ENCODE results near the gene BRI3BP. TPM values are rescaled to one million over a fixed set of nuclear protein-coding genes. Genes with fewer than 3 reads are reported as not detected.
"Not testable (repeated sequence)": the region's sequence is repeated elsewhere in the genome, so short reads cannot be mapped to it uniquely, and the experiment has no call there.

BRI3BP gene
- total and polyA plus RNA-seq, 2 donors, result 2.2 to 5.5 TPM

DNA sequence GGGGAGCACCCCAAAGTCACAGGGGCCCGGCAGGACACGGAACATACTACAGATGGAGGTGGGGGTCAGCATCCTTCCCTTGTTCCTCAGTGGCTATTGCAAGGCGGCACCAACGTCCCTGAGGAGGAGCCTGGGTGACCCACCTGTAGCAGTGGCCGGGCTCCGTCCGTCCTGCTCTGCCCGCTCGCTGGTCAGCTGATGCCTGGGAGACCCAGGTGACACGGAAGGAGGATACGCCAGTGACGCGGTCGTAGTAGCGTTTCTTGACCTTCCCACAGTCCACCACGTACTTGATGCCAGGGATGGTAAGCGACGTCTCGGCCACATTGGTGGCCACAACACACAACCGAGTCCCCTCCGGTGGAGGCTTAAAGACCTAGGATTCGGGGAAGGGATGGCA, 29.2 kb upstream of the BRI3BP start:
- no peak overlapping the region for H3K4me3 ChIP-seq (ENCODE audit: low read depth, low read length)
- no peaks in the 10 kb centered on the region for H3K4me1 ChIP-seq (ENCODE audit: insufficient read depth)
- DNase-seq (ENCODE audit: extremely low spot score), result no peak
- peaks cover 7% of the 10 kb centered on the region for H3K36me3 ChIP-seq (ENCODE audit: insufficient read depth)
- WGBS, result 95% methylated on average over 22 of the region's 22 CpGs
- no peak overlapping the region for H3K27ac ChIP-seq (ENCODE audit: low read depth)

DNA sequence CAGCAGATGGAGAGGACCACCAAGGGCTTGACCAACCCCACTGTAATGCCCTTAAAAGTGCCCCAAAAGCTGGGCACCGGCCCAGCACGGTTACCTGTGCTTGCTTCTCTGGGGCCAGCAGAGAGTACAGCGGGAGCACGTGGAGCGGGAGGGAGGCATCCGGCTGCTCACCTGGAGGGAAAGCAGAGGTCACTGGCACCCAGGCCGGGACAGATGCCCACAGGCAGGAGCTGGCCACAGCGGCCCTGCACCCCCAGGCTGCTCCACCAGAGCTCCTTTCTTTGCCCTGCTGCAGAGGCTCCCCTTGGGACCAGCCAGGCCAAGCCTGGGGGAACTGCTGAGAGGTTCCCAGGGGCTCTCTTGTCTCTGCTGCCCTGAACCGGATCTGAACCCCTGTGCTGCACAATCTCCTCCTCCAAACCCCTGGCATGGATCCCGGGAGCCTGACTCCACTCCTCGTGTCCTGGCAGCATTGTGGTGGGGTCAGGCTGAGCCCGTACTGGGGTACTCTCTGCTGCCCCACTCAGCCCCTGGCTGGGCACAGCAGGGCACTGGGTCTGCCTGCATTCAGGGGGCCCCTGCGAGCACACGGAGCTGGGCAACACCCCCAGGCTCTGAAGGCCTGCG, 28.5 kb upstream of the BRI3BP start:
- H3K4me1 ChIP-seq (ENCODE audit: insufficient read depth), result no peaks in the 10 kb centered on the region
- no peak overlapping the region for H3K27ac ChIP-seq (ENCODE audit: low read depth)
- WGBS, result 79% methylated on average over 15 of the region's 15 CpGs
- no peak overlapping the region for H3K4me3 ChIP-seq (ENCODE audit: low read depth, low read length)
- peaks cover 7% of the 10 kb centered on the region for H3K36me3 ChIP-seq (ENCODE audit: insufficient read depth)
- DNase-seq (ENCODE audit: extremely low spot score), result no peak

DNA sequence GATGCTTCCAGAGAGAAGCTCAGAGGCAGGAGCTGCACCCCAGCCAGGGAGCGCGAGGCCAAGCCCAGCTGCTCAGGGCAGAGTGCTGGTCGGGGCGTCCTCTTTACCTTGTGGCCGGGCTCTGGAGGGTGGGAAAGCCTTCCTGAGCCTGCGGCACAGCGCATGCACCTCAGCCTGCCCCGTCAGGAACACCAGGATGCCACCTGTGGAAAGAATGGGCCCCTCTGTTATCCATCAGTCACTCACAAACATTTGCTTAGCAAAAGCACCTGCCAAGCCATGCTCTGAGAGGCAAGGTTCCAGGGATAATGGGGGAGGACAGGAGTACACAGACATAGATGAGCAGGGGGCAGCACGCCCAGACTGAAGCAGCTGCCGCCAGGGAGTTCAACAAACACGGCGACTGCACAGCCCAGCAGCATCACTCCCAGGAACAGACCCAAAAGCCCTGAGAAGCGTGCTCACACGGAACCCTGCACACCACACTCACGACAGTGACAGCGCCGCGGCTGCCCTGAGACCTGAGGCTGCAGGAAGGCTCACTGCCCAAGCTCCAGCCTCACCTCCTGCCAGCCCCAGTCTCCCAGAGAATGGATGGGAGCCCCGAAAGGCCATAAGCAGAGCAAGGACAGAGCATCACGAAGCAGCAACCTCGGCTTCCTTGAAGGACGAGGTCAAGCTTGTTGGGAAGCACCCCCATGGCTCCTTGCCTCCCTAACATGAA, 26.3 kb upstream of the BRI3BP start:
- Histone ChIP-seq H3K27ac (ENCODE audit: low read depth) (no peak overlapping the region), H3K4me3 (ENCODE audit: low read depth, low read length) (no peak overlapping the region), H3K36me3 (ENCODE audit: insufficient read depth) (peaks cover 7% of the 10 kb centered on the region), H3K4me1 (ENCODE audit: insufficient read depth) (no peaks in the 10 kb centered on the region)
- WGBS, result 89% methylated on average over 22 of the region's 22 CpGs
- DNase-seq (ENCODE audit: extremely low spot score), result no peak

DNA sequence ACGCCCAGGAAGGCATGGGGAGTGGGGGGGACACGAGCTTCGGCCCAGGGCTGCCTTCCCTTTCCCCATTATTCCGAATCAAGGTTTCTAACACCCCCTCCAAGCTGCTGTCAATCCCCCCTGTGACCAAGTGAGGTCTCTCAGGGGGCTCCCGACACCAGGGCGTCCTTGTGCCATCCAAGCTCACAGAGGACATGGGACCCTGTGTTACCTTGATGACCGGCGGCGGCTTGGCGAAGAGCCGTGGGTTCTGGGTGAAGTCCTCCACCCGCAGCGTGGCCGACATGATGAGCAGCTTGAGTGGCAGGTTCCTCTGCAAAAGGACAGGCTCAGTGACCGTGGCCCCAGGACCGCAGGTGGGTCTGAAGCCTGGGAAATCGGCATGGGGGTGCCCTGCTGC, 24.8 kb upstream of the BRI3BP start:
- H3K4me3 ChIP-seq (ENCODE audit: low read depth, low read length), result no peak overlapping the region
- H3K27ac ChIP-seq (ENCODE audit: low read depth), result no peak overlapping the region
- WGBS, result 91% methylated on average over 17 of the region's 17 CpGs
- DNase-seq (ENCODE audit: extremely low spot score), result no peak
- H3K4me1 ChIP-seq (ENCODE audit: insufficient read depth), result no peaks in the 10 kb centered on the region
- peaks cover 2% of the 10 kb centered on the region for H3K36me3 ChIP-seq (ENCODE audit: insufficient read depth)

DNA sequence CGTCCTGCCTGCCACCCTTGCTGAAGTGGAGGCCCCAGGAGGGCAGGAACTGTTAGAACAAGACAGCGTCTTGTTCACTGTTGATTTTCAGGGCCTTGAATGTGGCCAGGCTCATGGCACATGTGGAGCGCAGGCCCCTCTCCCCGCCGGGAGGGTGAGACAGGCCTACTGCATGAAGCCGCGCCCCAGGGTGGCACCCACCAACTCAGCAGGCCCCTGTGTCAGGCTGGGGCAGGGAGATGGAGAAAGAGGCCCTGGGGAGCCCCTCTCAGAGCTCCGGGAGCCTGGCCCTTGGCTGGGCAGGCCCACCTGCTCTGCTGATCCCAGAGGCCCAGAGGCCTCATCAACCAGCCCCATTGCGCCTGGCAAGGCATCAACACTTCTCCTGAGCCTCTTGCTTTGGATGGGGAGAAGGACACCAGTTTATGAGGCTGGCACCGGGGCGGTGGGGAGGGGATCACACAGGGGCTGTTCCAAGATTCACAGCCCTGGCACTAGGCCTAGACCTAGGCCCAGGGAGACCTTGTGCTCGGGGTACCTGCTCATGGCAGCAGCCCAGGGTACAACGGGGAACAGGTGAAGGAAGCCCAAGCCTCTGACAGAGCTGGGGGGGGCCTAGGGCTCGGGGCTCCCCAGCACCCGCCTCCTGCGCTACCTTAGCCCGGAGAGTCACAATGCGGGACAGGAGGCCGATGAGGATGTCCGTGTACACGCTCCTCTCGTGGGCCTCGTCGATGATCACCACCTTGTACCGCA, 22.6 kb upstream of the BRI3BP start:
- 95% methylated on average over 25 of the region's 25 CpGs for WGBS
- DNase-seq (ENCODE audit: extremely low spot score), result no peak
- Histone ChIP-seq H3K4me3 (ENCODE audit: low read depth, low read length) (no peak overlapping the region), H3K36me3 (ENCODE audit: insufficient read depth) (peaks cover 6% of the 10 kb centered on the region), H3K4me1 (ENCODE audit: insufficient read depth) (no peaks in the 10 kb centered on the region), H3K27ac (ENCODE audit: low read depth) (no peak overlapping the region)

DNA sequence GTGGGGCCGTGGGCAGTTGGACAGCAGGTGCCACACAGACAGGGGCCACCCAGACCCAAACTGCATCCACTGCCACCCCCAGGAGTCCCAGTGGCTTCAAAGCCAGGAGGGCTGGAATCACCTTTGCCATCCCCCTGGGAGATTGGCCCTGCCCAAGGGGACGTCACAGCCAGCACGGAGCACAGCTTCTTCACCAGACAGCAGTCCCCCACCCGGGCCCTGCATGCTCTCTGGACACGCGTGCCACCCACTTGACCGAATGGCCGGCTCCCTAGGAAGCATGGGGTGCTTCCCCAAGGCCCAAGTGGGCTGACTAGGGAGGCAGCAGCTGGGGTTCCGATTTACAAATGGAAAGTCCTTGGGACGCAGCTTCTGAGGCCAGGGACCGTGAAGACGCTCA, 21.8 kb upstream of the BRI3BP start:
- 83% methylated on average over 12 of the region's 12 CpGs for WGBS
- Histone ChIP-seq H3K27ac (ENCODE audit: low read depth) (no peak overlapping the region), H3K4me3 (ENCODE audit: low read depth, low read length) (no peak overlapping the region), H3K4me1 (ENCODE audit: insufficient read depth) (no peaks in the 10 kb centered on the region), H3K36me3 (ENCODE audit: insufficient read depth) (peaks cover 7% of the 10 kb centered on the region)
- no peak for DNase-seq (ENCODE audit: extremely low spot score)

DNA sequence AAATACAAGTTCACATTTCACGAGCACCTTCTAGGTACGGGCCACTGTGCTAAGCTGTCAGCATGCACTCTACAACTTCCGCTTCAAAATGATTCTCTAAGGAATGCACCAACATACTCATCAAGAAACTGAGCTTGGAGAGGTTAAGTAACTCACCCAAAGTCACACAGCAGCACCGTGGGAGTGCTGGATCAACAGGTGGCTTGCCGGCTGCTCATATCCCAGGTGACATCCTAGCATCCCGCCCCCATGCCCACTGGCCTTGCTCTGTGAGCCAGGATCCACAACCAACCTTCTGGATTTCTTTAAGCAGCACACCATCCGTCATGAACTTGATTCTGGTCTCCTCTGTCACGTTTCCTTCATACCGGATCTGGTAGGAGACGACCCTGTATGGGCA, 21.2 kb upstream of the BRI3BP start:
- no peak overlapping the region for H3K27ac ChIP-seq (ENCODE audit: low read depth)
- peaks cover 6% of the 10 kb centered on the region for H3K36me3 ChIP-seq (ENCODE audit: insufficient read depth)
- 88% methylated on average over 10 of the region's 10 CpGs for WGBS
- H3K4me3 ChIP-seq (ENCODE audit: low read depth, low read length), result no peak overlapping the region
- no peak for DNase-seq (ENCODE audit: extremely low spot score)
- no peaks in the 10 kb centered on the region for H3K4me1 ChIP-seq (ENCODE audit: insufficient read depth)

DNA sequence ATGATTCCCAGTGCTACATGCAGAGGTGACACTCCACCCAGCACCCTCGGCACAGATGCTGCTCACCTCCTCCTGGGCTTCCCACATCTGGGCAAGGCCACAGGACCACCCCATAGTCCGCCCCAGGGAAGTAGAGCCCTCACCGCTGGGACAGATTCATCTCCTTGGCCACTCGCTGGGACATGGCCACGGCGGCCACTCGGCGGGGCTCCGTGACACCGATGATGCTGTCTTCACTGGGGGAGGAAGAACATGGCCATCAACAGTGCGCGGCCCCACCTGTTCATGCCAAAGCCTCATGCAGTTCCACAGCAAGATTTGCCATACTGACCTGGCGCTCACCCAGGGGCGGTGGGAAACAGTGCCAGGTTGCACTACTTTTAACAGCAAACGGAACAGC, 18.2 kb upstream of the BRI3BP start:
- no peak for DNase-seq (ENCODE audit: extremely low spot score)
- WGBS, result 97% methylated on average over 15 of the region's 15 CpGs
- H3K36me3 ChIP-seq (ENCODE audit: insufficient read depth), result peaks cover 6% of the 10 kb centered on the region

DNA sequence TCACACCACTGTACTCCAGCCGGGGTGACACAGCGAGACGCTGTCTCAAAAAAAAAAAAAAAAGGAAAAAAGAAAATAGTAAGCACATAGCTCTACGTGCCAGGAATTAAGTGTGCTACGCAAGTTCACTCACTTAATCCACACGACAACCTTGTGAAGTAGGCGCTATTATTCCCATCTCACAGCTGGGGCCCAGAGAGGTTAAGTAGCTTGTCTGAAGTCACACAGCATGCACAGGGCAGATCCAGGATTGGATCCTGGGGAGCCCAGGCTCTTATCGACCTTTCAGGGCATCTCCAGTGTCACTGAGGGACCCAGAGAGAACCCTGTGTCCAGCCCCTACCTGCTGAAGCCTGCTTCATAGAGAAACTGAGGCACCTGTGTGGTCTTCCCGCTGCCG, 16.4 kb upstream of the BRI3BP start:
- 96% methylated on average over 10 of the region's 10 CpGs for WGBS
- Histone ChIP-seq H3K36me3 (ENCODE audit: insufficient read depth) (peaks cover 6% of the 10 kb centered on the region), H3K4me3 (ENCODE audit: low read depth, low read length) (no peak overlapping the region), H3K4me1 (ENCODE audit: insufficient read depth) (no peaks in the 10 kb centered on the region), H3K27ac (ENCODE audit: low read depth) (no peak overlapping the region)
- no peak for DNase-seq (ENCODE audit: extremely low spot score)

More for the DNA sequence above, 18.2 kb upstream of the BRI3BP start:
- Histone ChIP-seq H3K4me1 (ENCODE audit: insufficient read depth) (no peaks in the 10 kb centered on the region), H3K4me3 (ENCODE audit: low read depth, low read length) (no peak overlapping the region), H3K27ac (ENCODE audit: low read depth) (no peak overlapping the region)

DNA sequence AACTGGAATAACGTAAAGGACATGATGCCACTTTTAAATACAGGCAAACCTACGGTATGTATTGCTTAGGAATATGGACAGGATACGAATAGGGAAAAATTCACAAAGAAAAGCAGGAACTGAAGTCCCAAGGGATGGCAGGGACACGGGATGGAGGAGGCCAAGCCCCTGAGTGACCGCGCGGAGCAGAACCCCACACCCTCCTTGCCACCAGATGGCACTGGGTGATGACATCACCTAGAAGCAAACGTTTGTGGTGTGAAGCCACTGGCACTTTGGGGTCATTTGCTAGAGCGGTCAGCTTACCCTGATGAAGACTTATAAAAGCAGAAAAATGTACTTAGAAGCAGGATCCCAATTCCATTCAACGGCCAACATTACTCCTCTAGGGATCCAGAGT, 13.9 kb upstream of the BRI3BP start:
- Histone ChIP-seq H3K4me1 (ENCODE audit: insufficient read depth) (no peaks in the 10 kb centered on the region), H3K4me3 (ENCODE audit: low read depth, low read length) (no peak overlapping the region), H3K36me3 (ENCODE audit: insufficient read depth) (peaks cover 4% of the 10 kb centered on the region), H3K27ac (ENCODE audit: low read depth) (no peak overlapping the region)
- WGBS, result 83% methylated on average over 10 of the region's 10 CpGs
- no peak for DNase-seq (ENCODE audit: extremely low spot score)

DNA sequence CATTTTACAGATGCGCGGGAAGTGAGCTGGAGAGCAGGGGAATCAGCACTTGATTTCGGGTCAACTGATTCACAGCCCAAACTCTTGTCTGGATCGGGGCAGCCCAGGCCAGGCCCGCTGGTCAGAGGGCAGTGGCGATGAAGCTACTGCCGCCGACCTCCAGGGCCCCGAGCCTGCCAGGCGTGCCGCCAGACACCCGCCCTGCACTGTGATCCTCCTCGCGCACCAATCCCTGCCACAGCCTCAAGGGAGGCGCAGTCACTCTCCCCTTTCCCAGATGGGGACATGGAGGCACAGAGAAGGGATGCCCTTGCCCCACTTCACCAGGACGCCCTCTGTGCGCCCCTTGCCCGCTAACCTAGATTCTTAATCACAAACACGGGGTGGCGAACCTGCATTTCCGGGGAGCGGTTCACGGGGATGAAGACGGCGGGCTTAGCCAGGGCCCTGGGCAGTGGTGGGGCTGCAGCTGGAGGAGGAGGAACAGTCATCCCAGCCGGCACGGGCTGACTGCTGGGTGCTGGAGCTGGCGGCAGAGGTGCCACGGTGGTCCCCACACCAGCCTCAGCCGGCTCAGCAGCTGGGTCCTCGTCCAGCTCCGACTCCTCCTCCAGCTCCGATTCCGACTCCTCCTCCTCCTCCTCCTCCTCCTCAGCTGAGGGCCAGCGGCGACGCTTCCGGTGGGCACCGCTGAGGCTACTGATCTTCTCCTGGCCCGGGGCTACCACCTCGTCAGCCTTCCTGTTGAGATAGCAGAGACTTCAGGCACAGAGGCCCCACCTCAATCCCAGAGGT, 13.2 kb upstream of the BRI3BP start:
- whole genome bisulfite sequencing, result 93% methylated on average over 41 of the region's 41 CpGs
- Histone ChIP-seq H3K36me3 (ENCODE audit: insufficient read depth) (peaks cover 4% of the 10 kb centered on the region), H3K27ac (ENCODE audit: low read depth) (no peak overlapping the region), H3K4me1 (ENCODE audit: insufficient read depth) (no peaks in the 10 kb centered on the region), H3K4me3 (ENCODE audit: low read depth, low read length) (no peak overlapping the region)
- no peak for DNase-seq (ENCODE audit: extremely low spot score)

DNA sequence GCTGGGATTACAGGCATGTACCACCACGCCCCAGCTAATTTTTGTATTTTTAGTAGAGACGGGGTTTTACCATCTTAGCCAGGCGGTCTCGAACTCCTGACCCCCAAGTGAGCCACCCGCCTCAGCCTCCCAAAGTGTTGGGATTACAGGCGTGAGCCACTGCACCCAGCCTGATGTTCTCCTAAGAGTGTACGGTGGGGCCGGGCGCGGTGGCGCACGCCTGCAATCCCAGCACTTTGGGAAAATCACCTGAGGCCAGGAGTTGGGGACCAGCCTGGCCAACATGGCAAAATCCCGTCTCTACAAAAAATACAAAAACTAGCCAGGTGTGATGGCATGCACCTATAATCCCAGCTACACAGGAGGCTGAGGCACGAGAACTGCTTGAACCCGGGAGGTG, 6.6 kb upstream of the BRI3BP start:
- WGBS, result 94% methylated on average over 15 of the region's 15 CpGs
- not testable (repeated sequence) for H3K4me3 ChIP-seq (ENCODE audit: low read depth, low read length); DNase-seq (ENCODE audit: extremely low spot score); H3K36me3 ChIP-seq (ENCODE audit: insufficient read depth); H3K27ac ChIP-seq (ENCODE audit: low read depth); H3K4me1 ChIP-seq (ENCODE audit: insufficient read depth)

DNA sequence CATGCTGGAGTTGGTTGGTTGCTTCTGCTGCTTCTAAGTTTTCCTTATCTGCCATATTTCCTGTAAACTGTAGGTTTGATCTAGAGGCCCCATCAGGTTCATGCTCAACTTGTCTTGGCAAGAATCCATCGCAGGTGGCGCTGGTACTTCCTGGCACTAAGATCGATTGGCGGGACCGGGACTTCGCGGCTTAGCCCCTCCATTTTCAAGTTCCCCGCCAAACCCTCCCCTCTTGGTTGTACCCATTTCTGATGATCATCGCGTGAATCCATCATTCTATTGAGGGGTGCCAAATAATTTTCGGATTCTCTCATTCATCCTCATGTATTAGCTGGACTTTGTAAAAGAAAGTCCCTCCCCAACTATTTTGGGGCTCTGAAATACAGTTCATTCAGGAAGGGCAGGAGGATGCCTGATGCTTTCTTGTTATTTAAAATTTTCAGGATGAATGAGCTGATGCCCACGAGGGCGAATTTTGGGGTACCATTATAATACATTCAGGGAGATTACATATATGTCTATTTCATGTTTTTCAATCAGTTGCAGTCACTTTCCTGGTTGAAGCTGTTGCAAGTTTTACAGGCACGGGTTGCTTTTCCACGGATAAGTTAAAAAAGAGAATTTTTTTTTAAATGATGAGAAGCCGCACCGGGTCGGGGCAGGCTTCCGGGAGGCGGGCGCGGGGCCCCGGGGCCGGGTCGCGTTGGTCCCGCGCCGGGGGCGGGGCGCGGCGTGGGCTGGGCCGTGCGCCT, 395 bp upstream of the BRI3BP start:
- no peaks in the 10 kb centered on the region for H3K36me3 ChIP-seq (ENCODE audit: insufficient read depth)
- no peak for DNase-seq (ENCODE audit: extremely low spot score)
- H3K27ac ChIP-seq (ENCODE audit: low read depth), result no peak overlapping the region
- peak overlapping the region; percentile 78 for H3K4me3 ChIP-seq (ENCODE audit: low read depth, low read length)
- H3K4me1 ChIP-seq (ENCODE audit: insufficient read depth), result no peaks in the 10 kb centered on the region
- 1% methylated on average over 35 of the region's 35 CpGs for WGBS
